Fibroblast of the aortic adventitia (primary cell): ENCODE measurements around the gene LCP2. TPM values are rescaled to one million over a fixed set of nuclear protein-coding genes. Genes with fewer than 3 reads are reported as not detected.

ENCODE experiments used
- DNase-seq: peaks from one replicate; pipeline ENCODE4 v3.0.0-alpha.2; 2010; ENCODE audit warnings: low read depth
- H3K4me3 ChIP-seq: 2 replicates; pipeline ENCODE4 v1.5.1; 2011; ENCODE audit warnings: low read depth, mild to moderate bottlenecking, control low read depth, low read length, moderate library complexity
- total RNA-seq: library from RNA; depleted of rRNA; stranded (reverse); fragments of >200 nt; gene quantifications from 2 replicates; pipeline ENCODE4 v1.2.3, GENCODE V29; 2012; ENCODE audit warnings: low replicate concordance
- TF ChIP-seq, protein P1 (sequence below): IDR thresholded peaks from 2 replicates; pipeline ENCODE4 v1.5.1; 2011; ENCODE audit warnings: mild to moderate bottlenecking, low read length, control low read depth, inconsistent platforms; ENCODE audit not compliant: insufficient read depth

The LCP2 gene
- total RNA-seq, 1 donor = not detected

- DNase-seq = no peak
- TF ChIP-seq, protein P1, sequence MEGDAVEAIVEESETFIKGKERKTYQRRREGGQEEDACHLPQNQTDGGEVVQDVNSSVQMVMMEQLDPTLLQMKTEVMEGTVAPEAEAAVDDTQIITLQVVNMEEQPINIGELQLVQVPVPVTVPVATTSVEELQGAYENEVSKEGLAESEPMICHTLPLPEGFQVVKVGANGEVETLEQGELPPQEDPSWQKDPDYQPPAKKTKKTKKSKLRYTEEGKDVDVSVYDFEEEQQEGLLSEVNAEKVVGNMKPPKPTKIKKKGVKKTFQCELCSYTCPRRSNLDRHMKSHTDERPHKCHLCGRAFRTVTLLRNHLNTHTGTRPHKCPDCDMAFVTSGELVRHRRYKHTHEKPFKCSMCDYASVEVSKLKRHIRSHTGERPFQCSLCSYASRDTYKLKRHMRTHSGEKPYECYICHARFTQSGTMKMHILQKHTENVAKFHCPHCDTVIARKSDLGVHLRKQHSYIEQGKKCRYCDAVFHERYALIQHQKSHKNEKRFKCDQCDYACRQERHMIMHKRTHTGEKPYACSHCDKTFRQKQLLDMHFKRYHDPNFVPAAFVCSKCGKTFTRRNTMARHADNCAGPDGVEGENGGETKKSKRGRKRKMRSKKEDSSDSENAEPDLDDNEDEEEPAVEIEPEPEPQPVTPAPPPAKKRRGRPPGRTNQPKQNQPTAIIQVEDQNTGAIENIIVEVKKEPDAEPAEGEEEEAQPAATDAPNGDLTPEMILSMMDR = no peak
- H3K4me3 ChIP-seq = no peak overlapping the region
Observed at GRCh38 chr5:170333161-170333910, 35.8 kb upstream of the LCP2 start.

DNA sequence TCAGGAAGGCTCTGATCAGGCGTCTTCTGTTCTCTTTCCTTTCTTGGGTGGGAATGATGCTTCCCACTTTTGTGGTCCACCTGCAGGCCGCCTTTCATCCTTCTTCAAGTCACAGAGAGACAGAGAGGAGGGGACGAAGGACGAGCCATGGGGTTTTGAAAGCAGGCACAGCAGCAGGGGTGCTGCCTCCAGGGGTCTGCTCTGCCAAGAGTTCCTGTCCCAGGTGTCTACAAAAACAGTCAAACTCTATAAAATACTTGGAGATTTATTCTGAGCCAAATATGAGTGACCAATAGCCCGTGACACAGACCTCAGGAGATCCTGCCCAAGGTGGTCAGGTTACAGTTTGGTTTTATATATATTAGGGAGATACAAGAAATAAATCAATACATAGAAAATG lies 34.5 kb upstream of the LCP2 start:
- no peak for DNase-seq
- TF ChIP-seq, protein P1 = no peak
- H3K4me3 ChIP-seq = no peak overlapping the region

- TF ChIP-seq, protein P1 = no peak
- DNase-seq = no peak
- no peak overlapping the region for H3K4me3 ChIP-seq
Observed at GRCh38 chr5:170330568-170331054, 33.0 kb upstream of the LCP2 start.

DNA sequence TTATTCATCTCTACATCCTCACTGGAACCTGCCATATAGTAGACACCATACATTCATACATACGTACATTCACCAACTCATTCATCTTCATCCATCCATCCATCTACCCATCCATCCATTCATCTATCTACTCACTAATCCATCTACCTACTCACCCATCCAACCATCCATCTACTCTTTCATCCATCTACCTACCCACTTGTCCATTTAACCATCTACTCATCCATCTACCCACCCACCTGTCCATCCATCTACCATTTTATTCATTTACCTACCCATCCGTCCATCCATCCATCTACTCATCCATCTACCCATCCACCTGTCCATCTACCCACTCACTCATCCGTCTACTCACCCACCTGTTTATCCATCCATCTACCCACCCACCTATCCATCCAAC lies 31.9 kb upstream of the LCP2 start:
- no peak for DNase-seq
- H3K4me3 ChIP-seq = no peak overlapping the region
- TF ChIP-seq, protein P1 = no peak

GRCh38 chr5:170327829-170328228 lies 30.3 kb upstream of the LCP2 start:
- no peak overlapping the region for H3K4me3 ChIP-seq
- TF ChIP-seq, protein P1 = no peak
- no peak for DNase-seq

DNA sequence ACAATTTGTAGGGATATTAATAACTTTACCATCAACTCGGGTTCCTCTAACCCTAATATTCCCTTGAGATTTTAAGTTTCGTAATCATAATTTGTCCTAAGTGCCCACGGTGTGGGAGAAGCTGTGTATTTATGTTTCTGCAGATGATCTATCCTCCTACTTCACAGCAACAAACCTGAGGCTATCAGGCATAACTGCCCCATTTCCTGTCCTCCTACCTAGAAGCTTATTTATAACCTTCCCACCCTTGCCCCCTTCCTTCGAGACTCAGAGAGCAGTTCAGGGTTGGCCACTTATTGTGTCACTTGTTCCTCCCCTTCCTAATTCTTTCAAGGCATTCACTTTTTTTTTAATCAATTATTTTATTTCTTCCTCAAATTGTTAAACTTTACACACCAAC lies 29.6 kb upstream of the LCP2 start:
- TF ChIP-seq, protein P1 = no peak
- no peak for DNase-seq
- H3K4me3 ChIP-seq = no peak overlapping the region
